Stimulated activated CD8-positive, alpha-beta memory T cell treated with anti-CD3 and anti-CD28 coated beads, Interleukin-4, amount 100 ng/mL, for 1 hour (primary cell): ENCODE results near the gene ANO2.

Experiments used
- DNase-seq, 2 donors: peaks; one replicate each; pipeline ENCODE4 v3.0.0-alpha.2; 2020; ENCODE audit warnings: low read depth in 2 of 2, low spot score in 1 of 2

Gene ANO2

DNA sequence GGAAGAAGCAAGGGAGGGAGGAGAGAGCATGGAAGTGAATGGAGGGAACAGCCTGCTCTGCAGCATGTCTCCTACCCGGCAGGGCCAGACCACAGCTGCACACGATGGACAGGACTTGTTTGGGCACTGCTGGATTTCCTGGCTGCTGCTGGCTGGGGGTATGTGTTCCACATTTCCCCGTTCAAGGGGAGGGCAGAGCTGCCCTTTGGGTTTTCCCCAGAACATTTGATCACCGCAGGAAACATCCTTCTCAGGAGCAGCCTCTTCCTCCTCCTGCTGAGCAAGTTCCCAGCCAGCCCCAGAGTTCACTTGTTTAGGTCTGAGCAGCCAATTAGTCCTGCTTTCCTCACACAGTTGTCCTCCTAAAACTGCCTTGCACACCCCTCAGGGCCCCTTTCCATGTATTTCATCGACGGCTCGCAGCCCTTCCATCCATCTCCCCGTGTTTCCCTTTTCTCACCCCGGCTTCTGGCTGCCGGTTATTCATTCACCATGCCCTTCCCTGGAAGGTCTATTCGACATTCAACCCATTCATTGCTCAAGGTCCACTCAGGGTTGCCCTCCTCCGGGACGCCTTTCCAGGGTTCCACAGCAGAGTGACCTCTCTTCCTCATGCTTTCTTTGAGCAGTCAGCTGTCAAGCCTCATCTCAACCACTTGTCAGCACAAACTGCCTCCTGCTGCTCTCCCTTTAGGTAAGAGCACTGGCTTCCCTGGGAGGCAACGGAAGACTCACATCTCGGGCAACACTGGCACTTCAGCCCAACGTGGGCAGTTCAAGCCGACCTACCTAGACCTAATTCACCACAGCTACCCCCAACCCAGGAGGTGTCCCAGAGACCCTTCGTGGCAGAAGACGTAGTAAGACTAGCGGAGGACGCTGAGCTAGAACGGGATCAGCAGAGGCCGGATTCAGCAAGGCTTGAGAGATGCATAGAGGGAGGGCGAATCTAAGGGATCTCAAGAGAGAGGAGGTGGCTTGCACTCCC is 20.1 kb upstream of the ANO2 start:
- DNase-seq, result no peak

DNA sequence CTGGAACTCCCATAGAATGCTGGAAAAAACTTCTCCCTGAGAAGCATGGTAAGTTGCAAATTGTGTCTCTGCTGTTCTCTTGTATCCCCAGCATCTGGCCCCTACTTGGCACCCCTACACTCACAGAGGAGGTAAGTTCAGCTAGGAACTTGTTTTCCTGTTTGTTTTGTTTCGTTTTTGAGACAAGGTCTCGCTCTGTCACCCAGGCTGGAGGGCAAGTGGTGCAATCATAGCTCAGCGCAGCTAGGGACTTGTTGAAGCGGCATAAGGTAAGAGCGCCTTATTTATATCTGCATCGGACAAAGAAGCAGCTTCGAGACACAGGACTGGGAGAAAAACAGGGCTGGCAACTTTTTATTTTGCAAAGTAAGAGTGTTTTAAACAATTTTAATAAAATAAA is 18.5 kb upstream of the ANO2 start:
- DNase-seq, result no peak

DNA sequence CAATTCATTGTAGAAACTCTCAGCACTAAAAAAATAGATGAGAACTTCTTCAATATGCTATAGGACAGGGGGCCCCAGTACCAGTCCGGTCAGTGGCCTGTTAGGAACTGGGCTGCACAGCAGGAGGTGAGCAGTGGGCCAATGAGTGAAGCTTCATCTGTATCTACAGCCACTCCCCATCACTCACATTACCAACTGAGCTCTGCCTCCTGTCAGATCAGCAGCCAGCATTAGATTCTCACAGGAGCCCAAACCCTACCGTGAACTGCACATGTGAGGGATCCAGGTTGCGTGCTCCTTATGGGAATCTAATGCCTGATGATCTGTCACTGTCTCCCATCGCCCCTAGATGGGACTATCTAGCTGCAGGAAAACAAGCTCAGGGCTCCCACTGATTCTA is 15.7 kb upstream of the ANO2 start:
- no peak for DNase-seq

DNA sequence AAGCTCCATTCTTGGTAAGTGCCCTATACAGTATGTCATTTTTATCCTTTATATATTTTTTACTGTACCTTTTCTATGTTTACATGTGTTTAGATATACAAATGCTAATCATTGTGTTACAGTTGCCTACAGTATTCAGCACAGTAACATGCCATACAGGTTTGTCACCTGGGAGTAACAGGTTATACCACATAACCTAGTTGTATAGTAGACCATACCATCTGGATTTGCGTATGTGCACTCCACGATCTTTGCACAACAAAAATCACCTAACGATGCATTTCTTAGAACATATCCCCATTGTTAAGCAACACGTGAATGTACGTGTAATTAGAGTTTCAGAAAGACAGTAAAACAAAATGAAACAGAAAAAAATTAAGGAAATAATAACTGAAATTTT is 11.9 kb upstream of the ANO2 start:
- DNase-seq, result no peak

DNA sequence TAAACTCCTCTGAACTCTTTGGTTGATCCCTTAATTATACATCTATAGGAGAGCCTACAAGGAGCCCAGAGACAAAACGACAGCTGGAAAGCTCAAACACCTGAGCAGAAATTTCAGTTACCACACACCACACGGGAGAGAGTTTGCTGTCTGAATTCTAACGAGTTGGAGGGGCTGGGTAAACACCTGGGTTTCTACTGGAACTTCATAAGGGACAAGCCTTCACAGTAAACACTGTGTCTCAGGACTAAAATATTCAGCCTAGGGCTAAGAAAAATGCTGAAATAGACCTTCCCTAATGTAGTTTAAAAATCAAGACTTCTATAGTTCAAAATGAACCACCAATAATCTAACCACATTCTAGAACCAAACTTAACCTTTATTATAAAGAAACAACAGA is 9.6 kb upstream of the ANO2 start:
- DNase-seq, result no peak

DNA sequence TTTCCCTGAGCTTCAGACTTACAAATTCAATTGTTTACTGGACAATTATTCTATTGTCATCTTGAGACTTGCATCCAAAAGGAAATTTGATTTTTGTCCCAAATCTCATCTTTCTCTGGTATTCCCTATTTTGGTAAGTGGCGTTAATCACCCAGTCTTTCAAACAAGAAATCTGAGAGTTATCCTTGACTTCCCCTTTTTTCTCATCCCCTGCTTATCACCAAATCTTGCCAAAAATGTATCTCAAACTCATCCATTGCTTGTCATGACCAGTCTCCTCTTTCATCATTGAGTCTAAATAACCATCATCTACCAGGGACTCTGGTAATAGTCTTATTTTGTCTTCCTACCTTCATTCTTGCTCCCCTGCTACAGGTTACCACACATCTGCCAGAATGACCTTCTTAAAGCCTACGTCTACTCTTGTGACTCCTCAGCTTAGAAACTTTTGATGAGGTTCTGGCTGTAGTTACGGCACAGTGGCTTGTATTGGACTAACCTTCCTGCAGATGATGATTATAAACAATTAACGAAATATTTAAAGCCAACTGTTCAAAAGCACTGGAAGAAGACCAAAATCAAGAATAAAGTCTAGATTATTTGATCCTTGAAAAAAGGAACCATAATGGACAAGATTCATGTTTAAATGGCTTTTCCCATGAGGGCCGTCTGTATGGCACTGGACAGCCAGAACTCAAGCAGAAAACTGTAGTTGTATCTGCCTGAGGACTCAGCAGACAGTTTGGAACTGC is 9.0 kb upstream of the ANO2 start:
- no peak for DNase-seq

DNA sequence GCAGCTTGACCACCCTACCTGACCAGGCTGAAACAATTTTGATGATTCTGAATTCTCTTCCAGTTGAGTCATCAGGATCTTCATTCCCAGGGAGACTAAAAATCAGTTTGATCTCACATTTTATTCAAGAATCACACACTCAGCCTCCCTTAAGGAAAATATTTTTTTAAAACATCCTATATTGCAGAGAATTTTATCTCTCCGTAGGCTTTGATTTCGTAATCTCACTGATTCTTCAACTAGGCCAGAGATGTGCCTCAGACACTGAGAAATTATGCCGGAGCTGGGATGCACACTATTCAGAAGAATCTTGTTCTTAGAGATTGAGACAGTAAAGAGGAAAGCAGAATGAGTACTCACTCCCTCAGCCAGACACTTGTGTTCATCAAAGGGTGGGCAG is 7.0 kb upstream of the ANO2 start:
- no peak for DNase-seq

DNA sequence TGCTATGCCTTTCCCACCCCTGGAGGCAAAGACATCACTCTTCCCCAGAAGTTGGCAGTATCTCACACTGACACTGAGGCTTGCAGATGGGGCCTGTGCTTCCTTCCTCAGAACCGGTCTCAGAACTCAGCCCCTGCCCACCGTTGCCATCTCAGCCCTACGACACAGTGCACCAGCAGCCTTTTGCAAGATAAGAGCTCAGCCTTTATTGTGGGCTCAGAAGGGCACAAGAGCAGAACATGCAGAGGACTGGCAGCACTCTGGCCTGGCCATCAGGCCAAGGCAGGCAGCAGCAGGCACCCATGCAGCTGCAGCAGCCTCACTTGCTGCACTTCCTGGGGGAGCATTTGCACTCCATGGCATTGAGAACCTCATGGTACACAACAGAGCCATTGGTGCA is 3.6 kb upstream of the ANO2 start:
- DNase-seq, result no peak

DNA sequence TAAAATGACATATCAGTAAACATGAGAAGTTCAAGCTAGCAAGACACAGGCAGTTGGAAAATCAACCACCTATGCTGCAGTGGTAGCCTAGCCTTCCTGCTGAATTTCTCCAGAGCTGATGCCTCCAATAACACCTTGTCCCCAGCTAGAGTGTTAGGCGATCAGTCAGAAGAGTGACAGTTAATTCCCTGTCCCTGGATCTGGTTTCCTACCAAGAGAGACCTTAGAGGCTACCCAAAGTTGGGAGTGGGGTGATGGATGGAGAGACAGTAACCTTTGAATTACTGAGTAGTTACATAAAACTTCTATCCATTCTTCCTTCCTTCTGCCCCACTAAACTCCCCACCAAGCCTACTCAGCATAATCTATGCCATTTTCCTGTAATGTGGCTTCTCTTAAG is 1.9 kb upstream of the ANO2 start:
- DNase-seq, result no peak

DNA sequence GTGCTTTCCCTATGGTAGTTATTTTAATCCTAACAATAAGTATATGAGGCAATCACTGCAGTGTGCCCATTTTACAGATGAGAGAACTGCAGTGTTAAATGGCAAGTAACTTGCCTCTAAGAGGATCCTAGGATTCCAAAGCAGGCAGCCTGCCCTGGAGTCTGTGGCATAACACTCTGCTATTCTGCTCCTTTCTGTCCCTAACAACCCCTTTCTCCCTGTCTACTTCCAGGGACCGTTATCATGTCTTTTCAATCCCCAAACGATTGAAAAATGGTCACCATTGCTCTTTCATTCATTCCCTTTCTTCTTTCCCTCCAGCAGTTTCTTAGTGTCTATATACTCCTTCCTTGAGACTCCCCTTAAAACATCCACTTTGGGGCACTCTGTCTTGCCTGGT is 1.3 kb upstream of the ANO2 start:
- DNase-seq, result no peak

DNA sequence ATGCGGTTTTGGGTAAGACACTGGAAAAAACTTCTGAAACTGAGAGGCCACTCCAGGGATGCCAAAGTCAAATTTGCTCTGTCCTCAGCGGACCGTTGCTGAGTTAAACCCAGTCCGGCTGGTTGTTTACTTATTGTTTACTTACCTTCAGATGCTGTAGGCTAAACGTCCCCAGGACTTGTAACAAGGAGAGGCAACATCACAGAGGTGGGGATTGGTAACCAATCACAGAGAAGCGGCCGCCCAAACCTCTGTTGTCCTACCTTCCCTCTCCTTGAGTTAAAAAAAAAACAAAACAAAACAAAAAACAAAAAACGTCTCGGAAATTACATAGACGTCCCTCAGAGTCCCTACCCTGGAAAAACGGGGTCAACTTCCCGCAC is 380 bp downstream of the ANO2 start:
- no peak for DNase-seq

DNA sequence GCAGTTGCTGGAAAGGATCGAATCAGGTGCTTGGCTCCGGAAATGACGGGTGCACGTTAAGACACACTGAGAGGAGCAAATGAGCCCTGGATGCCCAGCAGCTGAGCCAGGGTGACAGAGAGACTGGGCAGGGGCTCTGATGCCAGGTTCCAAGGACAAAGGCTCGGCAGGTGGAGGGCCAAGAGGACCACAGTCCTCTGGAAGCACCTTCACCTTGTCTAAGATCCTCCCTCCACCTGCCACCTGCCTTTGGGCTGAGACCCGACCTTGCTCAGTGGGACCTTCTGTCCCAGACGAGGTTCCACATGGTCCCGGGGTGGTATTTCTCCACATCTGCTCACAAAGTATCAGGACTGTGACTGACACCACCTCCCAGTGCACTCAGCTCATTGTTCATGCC is 1.0 kb downstream of the ANO2 start:
- no peak for DNase-seq

DNA sequence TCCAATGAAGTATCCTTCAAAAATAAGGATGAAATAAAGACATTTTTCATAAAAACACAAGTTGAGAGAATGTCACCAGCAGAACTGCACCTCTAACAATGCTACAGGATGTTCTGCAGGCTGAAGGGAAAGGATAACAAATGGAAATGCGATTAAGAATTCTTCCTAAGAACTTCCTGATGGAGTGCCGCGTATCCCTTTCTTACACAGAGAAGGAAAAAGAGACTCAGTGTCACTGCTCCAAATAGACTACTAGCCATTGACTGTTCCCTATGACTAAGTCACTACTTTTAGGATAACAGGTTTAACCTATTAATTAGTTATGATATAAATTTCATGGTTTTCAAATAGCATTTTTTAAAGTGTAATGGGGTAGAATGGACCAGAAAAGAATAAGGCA is 3.2 kb downstream of the ANO2 start:
- DNase-seq, result no peak

DNA sequence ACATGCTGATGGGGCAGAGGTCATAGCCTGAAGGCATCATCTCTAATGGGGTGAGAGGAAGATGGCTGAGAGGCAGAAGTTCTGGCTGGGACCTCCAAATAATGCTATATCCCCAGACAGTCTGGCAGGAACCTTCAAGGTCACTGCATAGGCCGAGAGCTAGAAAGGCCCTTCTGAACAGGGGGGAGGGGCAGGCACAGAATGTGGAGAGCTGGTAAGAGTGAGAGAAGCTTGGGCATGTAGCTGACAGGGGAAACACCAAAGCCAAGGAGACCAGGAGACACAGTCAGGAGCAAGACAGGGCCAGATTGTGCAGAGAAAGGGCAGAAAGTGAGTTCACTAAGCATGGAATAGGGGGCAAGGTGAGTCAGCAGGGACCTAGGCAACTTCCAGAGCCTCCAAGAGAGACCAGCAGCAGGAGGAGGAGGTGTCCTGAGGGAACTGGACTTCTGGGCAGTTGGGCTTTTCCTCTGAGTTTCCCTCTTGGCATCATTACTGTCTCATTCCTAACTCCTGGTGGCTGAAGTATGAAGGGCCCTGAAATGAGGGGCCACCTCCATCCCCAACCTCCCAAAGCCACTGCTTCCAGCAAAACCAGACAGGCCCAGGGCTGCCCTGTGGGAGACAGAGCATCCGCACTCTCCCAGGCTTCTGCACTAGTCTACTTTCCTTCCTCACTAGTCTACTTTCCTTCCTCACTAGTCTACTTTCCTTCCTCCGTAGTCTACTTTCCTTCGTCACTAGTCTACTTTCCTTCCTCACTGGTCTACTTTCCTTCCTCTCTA is 17.1 kb downstream of the ANO2 start:
- DNase-seq, result no peak

DNA sequence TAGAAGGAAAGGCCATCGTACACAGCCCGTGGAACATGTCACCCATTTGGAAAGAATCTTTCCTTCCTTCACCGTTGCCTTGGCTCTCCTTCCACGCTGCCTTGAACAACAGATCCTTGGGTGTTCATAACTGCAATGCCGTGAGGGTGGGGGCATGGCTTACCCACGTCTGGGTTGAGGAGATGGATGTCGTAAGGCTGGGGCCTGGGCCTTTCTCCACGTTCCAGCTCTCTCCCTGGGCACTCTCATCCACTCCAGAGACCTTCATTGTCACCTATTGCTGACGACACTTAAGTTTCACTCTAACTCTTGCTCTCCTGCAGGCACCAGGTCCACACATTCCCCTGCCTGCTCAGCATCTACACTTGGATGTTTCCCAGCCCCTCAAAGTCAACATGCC is 19.4 kb downstream of the ANO2 start:
- DNase-seq, result no peak

DNA sequence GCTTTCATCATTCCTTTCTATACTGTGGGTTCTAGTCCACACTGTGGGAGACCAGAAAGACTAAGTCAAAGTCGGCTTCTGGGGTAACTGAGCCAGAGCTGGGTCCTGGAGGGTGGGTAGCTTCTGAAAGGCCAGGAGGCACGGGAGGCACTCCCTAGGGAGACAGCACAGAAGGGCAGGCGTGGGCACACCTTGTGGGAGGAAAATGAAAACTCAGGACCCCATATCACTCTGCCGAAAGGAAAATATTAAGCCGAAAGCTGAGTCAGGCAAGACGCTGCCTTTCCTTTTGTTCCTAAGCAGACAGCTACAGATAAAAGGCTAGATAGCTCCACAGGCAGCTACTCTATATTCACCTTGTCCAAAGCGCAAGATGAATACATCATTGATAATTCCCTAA is 20.7 kb downstream of the ANO2 start:
- no peak for DNase-seq

DNA sequence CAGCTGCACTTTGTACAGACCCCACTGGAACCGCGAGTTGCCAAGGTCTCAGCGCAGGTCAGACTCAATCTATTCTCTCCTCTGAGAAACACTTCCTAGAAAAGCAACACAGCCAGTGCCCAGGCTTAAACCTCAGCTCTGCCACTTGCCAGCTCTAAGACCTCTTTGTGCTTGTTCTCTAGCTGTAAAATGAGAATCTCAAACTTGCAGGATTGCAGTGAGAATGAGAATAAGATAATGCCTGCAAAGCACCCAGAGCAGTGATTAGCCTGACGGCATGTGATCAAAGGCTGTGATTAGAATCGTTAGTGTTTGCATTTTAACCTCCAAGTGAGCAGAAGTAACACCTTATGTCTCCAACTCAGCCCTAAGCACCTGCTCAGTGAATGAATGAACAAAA is 21.3 kb downstream of the ANO2 start:
- no peak for DNase-seq

DNA sequence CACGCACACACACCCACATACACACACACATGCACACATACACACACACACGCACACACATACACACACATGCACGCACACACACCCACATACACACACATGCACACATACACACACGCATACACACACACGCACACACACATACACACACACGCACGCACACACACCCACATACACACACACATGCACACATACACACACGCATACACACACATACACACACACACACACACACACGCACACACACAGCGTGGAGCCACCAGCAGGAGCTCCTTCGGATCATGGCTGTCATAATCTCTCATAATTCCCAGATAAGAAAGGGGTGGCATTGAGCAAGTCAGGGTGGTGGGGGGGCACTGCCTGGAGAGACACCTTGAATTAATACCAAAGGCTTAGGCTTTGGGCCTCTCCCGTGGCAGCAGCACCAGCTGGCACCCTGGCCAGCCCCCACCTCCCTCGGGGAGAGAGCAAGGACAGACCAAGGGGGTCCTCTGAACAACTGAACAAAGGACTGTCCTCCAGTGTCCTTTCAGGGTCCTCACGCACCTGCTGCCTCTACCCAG is 21.9 kb downstream of the ANO2 start:
- no peak for DNase-seq

DNA sequence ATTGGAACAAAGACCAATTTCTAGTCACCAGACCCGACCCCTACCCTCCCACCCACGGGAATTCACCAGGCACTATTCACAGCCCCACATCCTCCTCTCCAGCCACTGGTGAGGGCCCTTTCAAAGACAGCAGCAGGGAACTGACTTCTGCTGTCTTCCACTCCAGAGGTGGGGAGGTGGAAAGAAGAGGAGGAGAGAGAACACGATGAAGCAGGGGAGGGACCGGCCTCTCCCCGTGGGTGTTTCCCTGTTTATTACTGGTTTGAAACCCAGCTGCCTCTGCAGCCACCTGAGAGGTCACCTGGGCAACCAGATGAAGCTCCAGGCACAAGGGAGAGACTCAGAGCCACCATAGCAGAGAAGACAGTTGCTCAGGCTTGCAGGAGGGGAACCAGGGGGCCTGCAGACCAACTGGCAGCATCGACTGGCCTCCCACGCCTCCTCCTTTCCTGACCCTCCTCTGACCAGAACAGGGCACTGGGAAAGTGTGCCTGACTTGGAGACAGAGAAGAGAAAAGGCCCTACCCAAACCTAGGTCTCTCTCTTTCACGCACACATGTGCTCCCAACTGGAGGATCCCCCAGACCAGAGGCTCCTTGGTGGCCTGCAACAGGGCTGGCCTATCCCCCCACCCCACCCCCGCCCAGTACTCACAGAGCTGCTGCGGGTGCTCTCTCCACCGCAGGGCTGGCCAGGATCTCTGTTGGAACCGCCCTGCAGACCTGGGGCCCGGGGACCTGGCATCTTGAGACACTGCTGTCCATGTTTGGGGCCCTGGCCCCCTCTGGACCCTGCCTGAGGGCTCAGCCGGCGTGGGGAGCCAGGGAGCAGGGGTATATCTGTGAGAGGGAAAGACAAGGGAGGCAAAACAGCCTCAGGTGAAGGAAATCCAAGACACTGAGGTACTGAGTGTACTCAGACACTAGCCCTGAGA is 22.8 kb downstream of the ANO2 start:
- no peak for DNase-seq
